SJCRH30 (cell line): Measurements from ENCODE around the gene TRAF3IP1. TPM values are rescaled to one million over a fixed set of nuclear protein-coding genes. Genes with fewer than 3 reads are reported as not detected.

Experiments
- DNase-seq, 2 experiments: peaks; one replicate each; pipeline ENCODE4 v3.0.0-alpha.2; 2015 to 2020
- H3K27ac ChIP-seq: fragments of 250-450 bp; sonication (Bioruptor Pico); 2 replicates; pipeline ENCODE4 v1.5.1; 2020; ENCODE audit warnings: mild to moderate bottlenecking, moderate library complexity
- H3K27me3 ChIP-seq: fragments of 250-450 bp; sonication (Bioruptor Pico); 2 replicates; pipeline ENCODE4 v1.5.1; 2020; ENCODE audit warnings: mild to moderate bottlenecking, moderate library complexity
- H3K36me3 ChIP-seq: fragments of 250-450 bp; sonication (Bioruptor Pico); 2 replicates; pipeline ENCODE4 v1.5.1; 2020; ENCODE audit warnings: mild to moderate bottlenecking, moderate library complexity
- H3K4me1 ChIP-seq: fragments of 250-450 bp; sonication (Bioruptor Pico); 2 replicates; pipeline ENCODE4 v1.5.1; 2020; ENCODE audit warnings: mild to moderate bottlenecking, moderate library complexity
- H3K4me3 ChIP-seq: fragments of 250-450 bp; sonication (Bioruptor Pico); 2 replicates; pipeline ENCODE4 v1.5.1; 2020; ENCODE audit warnings: mild to moderate bottlenecking, moderate library complexity
- H3K9me3 ChIP-seq: fragments of 250-450 bp; sonication (Bioruptor Pico); replicated peaks from 2 replicates; pipeline ENCODE4 v1.5.1; 2020; ENCODE audit warnings: mild to moderate bottlenecking, moderate library complexity
- total RNA-seq: library from RNA; depleted of rRNA; stranded (reverse); fragments of >200 nt; shearing (Covaris generic); gene quantifications from 2 replicates; pipeline ENCODE4 v1.2.3, GENCODE V29; 2014

The TRAF3IP1 gene
- total RNA-seq, 1 experiment from 2014 or later: 11.3 TPM

DNA sequence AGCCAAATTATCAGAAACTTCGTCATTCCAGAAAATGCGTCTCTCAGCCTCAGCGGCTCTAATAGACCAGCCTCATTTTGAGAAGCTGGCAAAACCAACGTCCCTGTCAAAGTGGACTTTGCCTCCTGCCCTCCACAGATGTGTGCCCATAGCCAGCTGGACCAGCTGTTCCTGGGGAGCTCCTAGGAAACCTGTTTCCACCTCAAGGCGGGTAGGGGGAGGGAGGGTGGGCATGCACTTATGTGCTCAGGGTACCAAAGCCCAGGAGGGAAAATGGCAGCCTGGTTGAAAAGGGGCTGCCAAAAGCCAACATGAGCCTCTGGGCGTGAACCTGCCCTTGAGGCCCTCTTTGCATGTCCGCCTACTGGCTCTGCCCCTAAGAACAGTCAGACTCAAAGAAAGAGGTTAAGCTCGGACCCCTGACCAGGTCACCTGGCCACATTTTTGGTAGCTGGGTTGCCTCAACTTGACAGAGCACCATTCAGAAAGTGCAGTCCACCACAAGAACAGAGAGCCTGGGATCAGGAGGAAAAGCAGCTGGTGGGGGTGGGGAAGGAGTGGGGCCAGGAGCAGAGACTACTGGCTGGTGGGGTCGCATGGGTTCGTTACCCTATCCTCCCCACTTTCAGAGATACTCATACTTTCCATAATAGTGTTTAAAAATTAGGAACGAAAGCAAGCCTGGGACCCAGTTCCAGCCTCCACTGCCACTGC lies 35.4 kb upstream of the TRAF3IP1 start:
- Histone ChIP-seq H3K27ac (no peak overlapping the region), H3K4me3 (no peak overlapping the region), H3K4me1 (peaks cover 26% of the 10 kb centered on the region), H3K27me3 (0 out of 2 replicates have a peak, but pooled peaks cover 3% of the 10 kb centered on the region), H3K36me3 (no peaks in the 10 kb centered on the region), H3K9me3 (no peaks in the 10 kb centered on the region)
- DNase-seq: no peak

DNA sequence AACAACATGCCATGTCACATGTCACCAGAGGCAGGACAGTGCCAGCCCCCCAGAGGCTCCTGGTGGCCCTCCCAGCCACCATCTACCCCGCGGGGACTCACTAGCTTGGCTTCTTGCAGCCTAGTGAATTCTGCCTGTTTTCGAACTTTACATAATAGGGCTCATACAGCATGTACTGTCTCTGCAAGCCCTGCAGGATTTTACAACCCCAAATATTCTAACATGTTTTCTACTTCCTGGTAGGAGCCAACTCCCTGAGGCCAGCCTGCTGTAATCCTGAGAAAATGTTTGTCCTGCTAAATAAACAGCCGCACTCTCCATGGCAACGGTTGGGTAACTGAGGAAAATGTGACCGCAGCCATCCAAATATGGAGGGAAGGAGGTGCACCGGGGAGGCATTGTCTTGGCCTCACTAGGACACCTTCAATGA lies 34.6 kb upstream of the TRAF3IP1 start:
- H3K4me3 ChIP-seq: no peak overlapping the region
- H3K9me3 ChIP-seq: no peaks in the 10 kb centered on the region
- H3K27me3 ChIP-seq: 0 out of 2 replicates have a peak, but pooled peaks cover 3% of the 10 kb centered on the region
- no peaks in the 10 kb centered on the region for H3K36me3 ChIP-seq
- peak overlapping the region; percentile 71 for H3K27ac ChIP-seq
- H3K4me1 ChIP-seq: peaks cover 31% of the 10 kb centered on the region
- peak; percentile 75 to 76 for DNase-seq

DNA sequence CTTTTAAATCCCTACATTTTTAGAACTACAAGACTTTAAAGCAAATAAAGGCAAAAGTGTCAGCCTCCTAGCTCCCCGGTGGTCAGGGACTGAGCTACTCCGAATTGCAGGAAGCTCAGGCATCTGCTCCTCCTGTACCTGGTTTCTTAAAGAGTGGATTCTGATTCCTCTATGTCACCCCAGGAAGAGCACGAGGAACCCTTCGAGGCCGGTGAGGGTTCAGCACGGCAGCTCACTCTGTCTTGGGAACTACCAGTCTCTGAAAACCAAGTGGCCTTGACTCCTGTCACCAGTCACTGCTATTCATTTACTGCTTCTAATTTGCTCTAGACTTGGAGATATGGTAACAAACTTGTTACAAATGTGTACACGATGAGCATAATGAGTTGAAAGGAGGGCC lies 34.2 kb upstream of the TRAF3IP1 start:
- 0 out of 2 replicates have a peak, but pooled peaks cover 3% of the 10 kb centered on the region for H3K27me3 ChIP-seq
- H3K4me3 ChIP-seq: no peak overlapping the region
- DNase-seq: no peak
- H3K27ac ChIP-seq: peak overlapping the region; percentile 71
- peaks cover 31% of the 10 kb centered on the region for H3K4me1 ChIP-seq
- H3K9me3 ChIP-seq: no peaks in the 10 kb centered on the region
- no peaks in the 10 kb centered on the region for H3K36me3 ChIP-seq

DNA sequence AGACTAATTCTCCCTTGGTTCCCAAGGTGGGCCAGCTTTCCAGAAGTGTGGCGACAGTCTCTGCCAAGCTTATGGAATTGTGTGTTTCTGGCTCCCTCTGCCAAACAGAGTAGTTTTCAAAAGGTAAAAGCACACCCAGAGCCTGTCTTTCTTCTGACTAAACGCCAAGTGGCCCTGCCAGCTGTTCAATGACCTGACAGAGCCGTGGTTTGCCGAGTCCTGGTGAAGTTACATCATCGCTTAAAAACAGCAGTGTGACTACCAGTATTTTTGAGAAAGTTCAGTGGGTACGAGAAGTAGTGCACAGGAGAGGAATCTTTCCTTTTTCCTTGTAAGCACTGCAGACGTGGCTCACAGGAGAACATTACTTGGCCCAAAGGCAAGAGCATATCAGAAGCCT lies 33.8 kb upstream of the TRAF3IP1 start:
- H3K36me3 ChIP-seq: no peaks in the 10 kb centered on the region
- peak overlapping the region; percentile 71 for H3K27ac ChIP-seq
- DNase-seq: peak; percentile 86 to 90
- H3K4me1 ChIP-seq: peaks cover 31% of the 10 kb centered on the region
- H3K9me3 ChIP-seq: no peaks in the 10 kb centered on the region
- 0 out of 2 replicates have a peak, but pooled peaks cover 3% of the 10 kb centered on the region for H3K27me3 ChIP-seq
- H3K4me3 ChIP-seq: peak overlapping the region; percentile 63; the same call in 1 of the 2 replicates

DNA sequence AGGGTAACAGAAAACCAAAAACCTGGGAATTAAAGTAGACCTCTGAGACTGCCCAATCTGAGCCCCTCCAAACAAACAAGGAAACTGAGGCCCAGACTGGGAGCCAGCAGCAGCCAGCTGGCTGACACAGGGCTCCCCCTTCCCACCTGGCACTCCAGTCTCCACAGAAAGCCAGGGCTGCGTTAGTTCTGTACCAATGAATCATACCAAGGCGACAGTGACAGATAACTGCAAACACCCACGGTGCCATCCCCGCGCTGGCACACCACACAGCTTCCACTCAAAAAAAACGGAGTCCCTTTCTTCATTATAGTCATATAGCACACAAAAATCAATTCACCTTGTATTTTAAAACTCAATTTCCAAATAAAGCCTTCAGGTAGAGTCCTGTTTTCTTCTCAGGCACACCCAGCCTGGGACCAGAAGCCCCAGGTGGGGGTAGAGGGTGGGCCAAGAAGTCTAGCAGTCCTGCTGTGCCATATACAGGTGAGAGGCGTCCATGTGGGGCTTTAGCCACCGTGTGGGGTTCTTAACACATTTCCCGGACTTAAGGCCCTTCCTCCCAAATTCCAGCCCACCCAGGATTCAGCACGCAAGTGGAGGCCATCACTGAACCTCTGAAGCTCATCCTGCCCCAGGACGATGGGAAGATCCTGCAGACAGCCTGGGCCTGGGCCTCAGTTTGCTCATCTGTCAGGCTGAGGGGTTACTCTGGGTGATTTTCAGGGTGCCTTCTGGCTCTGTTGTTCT lies 33.2 kb upstream of the TRAF3IP1 start:
- Histone ChIP-seq H3K9me3 (no peaks in the 10 kb centered on the region), H3K4me3 (peak overlapping the region; percentile 63), H3K27ac (peak overlapping the region; percentile 71), H3K36me3 (no peaks in the 10 kb centered on the region), H3K4me1 (peaks cover 31% of the 10 kb centered on the region), H3K27me3 (0 out of 2 replicates have a peak, but pooled peaks cover 3% of the 10 kb centered on the region)
- DNase-seq: peak in 1 of 2 experiments; percentile 17

DNA sequence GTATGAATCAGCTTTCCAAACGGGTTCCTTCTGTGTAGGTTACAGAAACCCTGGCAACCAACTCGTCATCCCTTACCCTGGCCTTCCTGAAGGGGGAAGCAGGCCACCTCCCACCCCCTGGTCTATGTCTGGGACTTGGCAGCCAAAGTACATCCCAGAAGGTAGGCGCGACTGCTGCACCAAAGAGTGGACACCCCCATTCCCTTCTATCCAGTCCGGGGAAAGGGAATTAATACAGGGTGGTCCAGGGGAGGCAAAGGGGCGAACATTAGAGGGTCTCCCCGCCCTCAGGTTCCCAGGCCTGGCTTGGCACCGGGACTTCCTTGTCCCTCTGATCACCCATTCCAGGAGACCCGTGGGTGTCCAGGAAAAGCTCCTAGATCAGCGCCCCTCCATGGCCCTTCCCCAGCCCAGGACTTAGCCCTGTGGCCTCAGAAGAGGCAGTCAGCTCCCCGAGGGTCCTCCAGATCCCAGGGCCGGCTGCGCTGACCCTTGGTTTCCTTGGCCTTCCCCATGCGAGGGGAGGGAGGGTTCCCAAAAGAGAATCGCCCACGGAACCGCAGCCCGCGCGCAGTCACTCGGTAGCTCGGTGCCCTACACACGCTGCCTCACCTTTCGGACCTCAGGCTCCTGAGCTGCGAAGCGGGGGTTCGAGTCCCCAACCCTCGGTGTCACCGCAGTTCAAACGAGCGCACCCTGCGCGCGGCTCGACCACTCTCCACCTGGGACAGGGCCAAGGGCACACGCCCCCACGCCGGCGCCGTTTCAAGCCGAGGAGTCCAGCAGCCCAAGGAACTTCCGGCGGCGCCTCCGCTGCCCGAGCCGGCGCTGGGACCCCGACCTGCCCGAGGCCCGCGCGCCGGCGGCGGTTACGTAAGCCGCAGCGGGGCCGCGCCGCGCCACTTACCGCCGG lies 32.3 kb upstream of the TRAF3IP1 start, which contains the start of gene PER2:
Gene PER2, minus strand, starts transcription at position 874 of the 913 bp plus-strand sequence. CDS start 10,674 bp downstream, outside the sequence.
- no peaks in the 10 kb centered on the region for H3K9me3 ChIP-seq
- 0 out of 2 replicates have a peak, but pooled peaks cover 3% of the 10 kb centered on the region for H3K27me3 ChIP-seq
- H3K4me3 ChIP-seq: peak within 1 kb of the TSS; percentile 63
- H3K27ac ChIP-seq: peak within 1 kb of the TSS; percentile 71
- peak; percentile 59 to 63 for DNase-seq
- peaks cover 31% of the 10 kb centered on the region for H3K4me1 ChIP-seq
- no peaks in the 10 kb centered on the region for H3K36me3 ChIP-seq

DNA sequence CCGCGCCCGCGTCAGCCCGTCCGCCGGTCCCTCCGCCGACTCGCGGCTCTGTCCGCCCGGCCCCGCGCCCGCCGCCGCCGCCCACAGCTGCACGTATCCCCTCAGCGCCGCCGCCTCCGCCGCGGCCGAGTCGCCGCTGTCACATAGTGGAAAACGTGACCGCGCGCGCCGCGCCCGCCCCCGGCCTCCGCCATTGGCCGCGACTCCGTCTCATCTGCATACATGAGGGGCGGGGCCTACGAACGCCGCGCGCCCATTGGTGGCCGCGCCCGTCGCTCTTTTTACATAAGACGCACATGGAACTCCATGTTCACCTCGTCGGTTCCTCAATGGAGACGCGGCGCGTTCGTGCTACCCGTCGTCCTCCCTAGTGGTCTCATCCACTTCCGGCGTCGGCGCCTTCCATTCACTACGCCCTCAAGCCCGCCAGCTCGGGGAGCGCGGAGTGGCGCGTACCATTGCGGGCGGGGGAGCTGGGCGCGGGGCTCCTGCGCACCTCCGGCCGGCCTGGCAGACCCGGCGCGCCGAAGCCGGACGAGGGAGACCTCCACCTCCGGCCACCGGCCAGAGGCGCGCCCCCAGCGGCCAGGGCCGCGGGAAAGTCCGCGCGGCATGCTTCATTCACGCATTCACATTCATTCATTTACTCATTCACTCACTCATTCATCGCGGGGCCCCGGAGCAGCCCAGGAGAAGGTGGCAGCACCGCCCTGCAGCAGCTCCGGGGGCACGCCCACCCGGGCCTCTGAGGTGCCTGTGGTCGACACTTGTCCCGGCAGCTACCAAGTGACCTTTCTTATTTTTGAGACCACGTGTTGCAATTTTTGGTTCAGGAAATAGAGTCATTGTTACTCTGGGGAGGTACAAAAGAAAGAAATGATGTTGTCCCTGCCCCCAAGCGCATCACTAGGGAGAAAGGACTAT lies 31.4 kb upstream of the TRAF3IP1 start:
- Histone ChIP-seq H3K27me3 (0 out of 2 replicates have a peak, but pooled peaks cover 3% of the 10 kb centered on the region), H3K4me1 (peaks cover 31% of the 10 kb centered on the region), H3K9me3 (no peaks in the 10 kb centered on the region), H3K4me3 (peak overlapping the region; percentile 63), H3K27ac (peak overlapping the region; percentile 36; the same call in 1 of the 2 replicates), H3K36me3 (no peaks in the 10 kb centered on the region)
- DNase-seq: peak; percentile 99

DNA sequence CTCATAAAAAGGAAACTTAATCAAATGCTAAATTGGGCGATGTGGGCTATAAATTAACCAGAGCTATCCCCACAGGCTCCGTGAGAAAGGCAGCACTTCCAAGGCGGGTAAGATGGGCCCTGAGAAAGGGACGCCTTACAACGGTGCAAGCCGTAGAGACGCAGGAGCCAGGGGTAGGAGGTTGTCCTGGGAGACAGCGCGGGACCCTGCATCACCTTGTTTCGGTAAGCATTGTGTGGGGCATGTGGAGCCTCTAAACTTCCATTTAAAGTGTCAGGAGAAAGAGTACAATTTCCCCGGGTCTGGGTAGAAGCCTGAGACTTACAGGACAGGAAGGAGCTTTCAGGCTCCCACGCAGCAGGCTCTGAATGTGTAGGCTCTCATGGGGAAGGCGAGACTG lies 30.7 kb upstream of the TRAF3IP1 start:
- Histone ChIP-seq H3K36me3 (no peaks in the 10 kb centered on the region), H3K4me1 (peaks cover 31% of the 10 kb centered on the region), H3K27ac (no peak overlapping the region), H3K9me3 (no peaks in the 10 kb centered on the region), H3K4me3 (peak overlapping the region; percentile 63), H3K27me3 (0 out of 2 replicates have a peak, but pooled peaks cover 7% of the 10 kb centered on the region)
- DNase-seq: no peak

DNA sequence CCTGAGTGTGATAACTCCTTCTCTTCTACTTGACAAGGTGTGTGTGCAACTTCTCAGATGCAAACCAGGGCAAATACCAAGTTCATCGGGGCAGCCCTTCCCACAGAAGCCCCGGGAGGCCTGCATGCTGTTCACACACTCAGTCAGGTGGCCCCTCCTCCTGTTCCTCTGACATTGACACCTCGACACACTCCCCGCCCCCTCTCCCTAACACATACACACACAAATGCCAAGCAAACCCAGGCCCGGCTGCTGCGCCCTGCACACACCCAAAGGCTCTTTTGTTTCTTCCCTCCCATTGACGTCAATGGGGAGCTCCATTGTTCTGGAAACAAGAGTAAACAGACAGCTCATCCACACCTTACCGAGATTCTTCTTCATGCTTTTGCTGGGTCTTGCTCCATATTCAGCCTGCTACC lies 30.2 kb upstream of the TRAF3IP1 start:
- peak; percentile 36 to 50 for DNase-seq
- H3K27ac ChIP-seq: no peak overlapping the region
- H3K4me1 ChIP-seq: peaks cover 31% of the 10 kb centered on the region
- 0 out of 2 replicates have a peak, but pooled peaks cover 7% of the 10 kb centered on the region for H3K27me3 ChIP-seq
- no peak overlapping the region for H3K4me3 ChIP-seq
- H3K36me3 ChIP-seq: no peaks in the 10 kb centered on the region
- H3K9me3 ChIP-seq: no peaks in the 10 kb centered on the region

DNA sequence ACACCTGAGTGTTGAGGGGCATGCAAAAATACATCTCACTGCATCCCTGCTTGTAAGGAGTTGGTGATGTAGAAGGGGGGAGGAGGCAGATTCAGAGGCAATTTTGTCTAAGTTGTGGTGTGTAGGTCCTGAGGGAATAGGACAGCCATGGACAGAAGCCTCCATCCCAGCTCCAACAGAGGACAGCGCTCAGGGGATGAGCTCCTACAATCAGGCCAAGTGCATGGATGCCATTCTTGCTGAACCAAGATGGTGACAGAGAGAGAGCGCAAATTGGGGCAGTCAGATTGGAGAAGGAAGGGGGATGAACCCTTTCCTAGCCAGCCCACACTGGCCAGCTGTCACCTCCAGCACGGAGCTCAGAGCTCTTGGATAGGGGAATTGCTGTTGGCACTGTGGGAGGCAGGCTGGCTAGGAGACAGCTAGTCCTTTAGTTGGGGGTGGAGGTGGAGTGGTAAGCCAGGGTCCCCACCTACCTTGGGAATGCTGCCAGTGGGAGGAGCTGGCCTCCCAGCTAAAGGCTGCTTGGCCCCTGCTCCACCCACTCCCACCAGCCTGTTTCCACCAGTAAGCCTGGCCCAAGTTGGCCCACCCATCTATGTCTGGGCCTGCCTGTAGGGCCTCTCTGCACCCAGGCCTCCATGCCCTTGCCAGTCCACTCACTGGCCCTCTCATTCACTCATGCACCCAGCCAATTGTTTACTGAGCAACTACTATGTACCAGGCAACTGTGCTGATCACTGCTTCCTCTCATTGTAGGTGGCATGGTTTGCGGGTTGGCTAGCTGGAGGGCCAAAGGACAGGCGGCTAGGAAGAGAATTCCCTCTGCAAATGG lies 29.4 kb upstream of the TRAF3IP1 start:
- Histone ChIP-seq H3K27ac (no peak overlapping the region), H3K36me3 (no peaks in the 10 kb centered on the region), H3K9me3 (no peaks in the 10 kb centered on the region), H3K4me1 (peaks cover 23% of the 10 kb centered on the region), H3K27me3 (0 out of 2 replicates have a peak, but pooled peaks cover 7% of the 10 kb centered on the region), H3K4me3 (no peak overlapping the region)
- DNase-seq: peak in 1 of 2 experiments; percentile 19

DNA sequence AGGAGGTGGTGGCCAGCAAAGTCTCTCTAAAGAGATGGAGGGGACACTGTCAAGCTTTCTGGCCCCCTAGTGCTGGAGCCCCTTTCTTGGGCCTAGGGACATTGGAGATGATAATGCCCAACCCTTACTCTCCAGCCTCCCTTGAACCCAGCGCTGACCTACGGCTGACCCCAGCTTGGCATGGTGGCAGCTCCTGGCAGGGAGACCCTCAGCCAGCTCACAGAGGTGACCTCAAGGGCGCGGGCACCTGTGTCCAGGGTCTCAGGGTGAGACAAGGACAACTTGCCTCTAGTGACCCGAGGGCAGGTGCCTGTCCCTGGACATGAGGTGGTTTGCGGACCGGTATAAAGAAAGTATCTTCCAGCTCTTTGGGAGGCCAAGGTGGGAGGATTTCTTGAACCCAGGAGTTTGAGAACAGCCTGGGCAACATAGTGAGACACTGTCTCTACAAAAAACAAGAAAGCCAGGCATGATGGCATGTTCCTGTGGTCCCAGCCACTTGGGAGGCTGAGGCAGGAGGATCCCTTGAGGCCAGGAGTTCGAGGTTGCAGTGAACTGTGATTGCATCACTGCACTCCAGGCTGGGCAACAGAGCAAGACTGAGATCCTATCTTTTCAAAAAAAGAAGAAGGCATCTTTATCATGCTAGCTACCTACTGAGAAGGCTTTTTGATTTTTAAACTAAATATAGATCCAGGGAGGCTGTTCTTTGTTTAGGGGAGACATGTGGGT lies 28.6 kb upstream of the TRAF3IP1 start:
- no peaks in the 10 kb centered on the region for H3K9me3 ChIP-seq
- H3K4me1 ChIP-seq: peaks cover 16% of the 10 kb centered on the region
- H3K4me3 ChIP-seq: no peak overlapping the region
- H3K36me3 ChIP-seq: no peaks in the 10 kb centered on the region
- no peak overlapping the region for H3K27ac ChIP-seq
- 0 out of 2 replicates have a peak, but pooled peaks cover 7% of the 10 kb centered on the region for H3K27me3 ChIP-seq
- DNase-seq: no peak

DNA sequence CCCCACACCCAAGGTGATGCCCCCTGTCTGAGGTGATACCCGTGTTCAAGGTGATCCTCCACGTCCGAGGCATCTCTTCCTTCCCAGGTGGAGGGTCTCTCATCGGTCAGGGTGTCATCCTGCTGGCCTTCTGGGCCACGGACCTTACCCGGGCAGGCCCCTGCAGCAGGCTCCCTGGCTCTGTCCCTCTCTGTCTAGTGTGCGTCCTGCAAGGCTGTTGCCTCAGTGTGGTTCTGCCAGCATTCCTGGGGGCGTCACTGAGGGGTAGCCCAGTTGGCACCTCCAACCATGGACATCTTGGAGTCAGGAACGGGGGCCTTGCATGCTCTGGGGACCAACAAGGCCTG lies 26.3 kb upstream of the TRAF3IP1 start:
- Histone ChIP-seq H3K27me3 (peaks cover 10% of the 10 kb centered on the region; the same call in 1 of the 2 replicates), H3K4me1 (peaks cover 5% of the 10 kb centered on the region), H3K9me3 (no peaks in the 10 kb centered on the region), H3K27ac (no peak overlapping the region), H3K36me3 (no peaks in the 10 kb centered on the region), H3K4me3 (no peak overlapping the region)
- DNase-seq: no peak
